HCT116 (cell line): ENCODE results near the gene TBCD. TPM values are rescaled to one million over a fixed set of nuclear protein-coding genes. Genes with fewer than 3 reads are reported as not detected.
A peak's percentile ranks its signal among the peaks of the same experiment; 100 is the strongest.

ENCODE experiments used
- ATAC-seq: fragments of 200-7000 bp; cut with Tn5 transposase; 2 replicates; pipeline ENCODE4 v1.9.1; 2020; ENCODE audit warnings: mild to moderate bottlenecking, moderate library complexity
- BruUV-seq: library from RNA; stranded (reverse); fragments of 400-500 nt; replicated peaks from 2 replicates; lab custom pipeline; 2021; lab: Mats Ljungman, UMichigan
- CTCF ChIA-PET: fragments of 300-600 bp; sonication (Branson Sonifier 250); formaldehyde crosslinking; loops from one replicate; lab custom pipeline; 2021; ENCODE audit warnings: antibody characterized with exemption; lab: Charles Lee
- POLR2A ChIA-PET: fragments of 300-600, 350-600 bp; sonication (Branson Sonifier 250); formaldehyde crosslinking; loops from one replicate; lab custom pipeline; 2021; ENCODE audit warnings: antibody characterized with exemption; lab: Charles Lee
- RAD21 ChIA-PET, 2 experiments: fragments of 300-600 bp; sonication (Branson Sonifier 250); formaldehyde crosslinking; loops; one replicate each; lab custom pipeline; 2023; ENCODE audit warnings: low total read pairs in 2 of 2; ENCODE audit not compliant: uncharacterized antibody in 2 of 2, unreplicated experiment in 2 of 2, low non-redundant PET in 1 of 2; lab: Charles Lee
- DNase-seq: peaks from one replicate; pipeline ENCODE4 v3.0.0-alpha.2; 2010; ENCODE audit warnings: low read depth, low spot score
- H2AFZ ChIP-seq: fragments of 200-600 bp; shearing (Covaris generic), sonication (generic); 2 replicates; pipeline ENCODE4 v1.6.1; 2017; ENCODE audit warnings: low read depth, mixed run types, mixed read lengths, antibody characterized with exemption, low read length; ENCODE audit not compliant: poor library complexity, severe bottlenecking
- H3K27ac ChIP-seq: 2 replicates; pipeline ENCODE4 v1.5.1; 2012; ENCODE audit warnings: low read depth, low read length
- H3K27me3 ChIP-seq: fragments of 200-600 bp; sonication (generic); 2 replicates; pipeline ENCODE4 v1.6.1; 2016; ENCODE audit warnings: mixed run types, low read length, mixed read lengths; ENCODE audit not compliant: insufficient read depth
- H3K36me3 ChIP-seq, 2 experiments: fragments of 200-500 bp in 1 of 2; fragments of 200-600 bp in 1 of 2; sonication (Bioruptor generic) in 1 of 2; sonication (generic) in 1 of 2; 2 replicates each; pipeline versions ENCODE4 v1.5.1 to v1.6.1; 2014 to 2016; ENCODE audit warnings: low read length in 2 of 2, inconsistent platforms in 1 of 2, mixed read lengths in 1 of 2, mixed run types in 1 of 2; ENCODE audit not compliant: insufficient read depth in 2 of 2, control insufficient read depth in 1 of 2
- H3K4me1 ChIP-seq, 2 experiments: fragments of 200-600 bp in 1 of 2; sonication (generic) in 1 of 2; 2 replicates each; pipeline versions ENCODE4 v1.5.1 to v1.6.1; 2012 to 2017; ENCODE audit warnings: low read length in 2 of 2, inconsistent platforms in 1 of 2, mild to moderate bottlenecking in 1 of 2, mixed read lengths in 1 of 2, mixed run types in 1 of 2, moderate library complexity in 1 of 2; ENCODE audit not compliant: insufficient read depth in 2 of 2, control insufficient read depth in 1 of 2
- H3K4me2 ChIP-seq: fragments of 200-600 bp; sonication (generic); 2 replicates; pipeline ENCODE4 v1.6.1; 2017; ENCODE audit warnings: mixed run types, low read length, mixed read lengths
- H3K4me3 ChIP-seq, 2 experiments: fragments of 200-600 bp in 1 of 2; sonication (generic) in 1 of 2; replicated peaks in 1 of 2; 2 replicates each; pipeline ENCODE4 v1.5.1; 2011 to 2016; ENCODE audit warnings: low read length in 2 of 2, control low read depth in 1 of 2, low read depth in 1 of 2, mild to moderate bottlenecking in 1 of 2, mixed read lengths in 1 of 2, mixed run types in 1 of 2
- H3K79me2 ChIP-seq: fragments of 200-600 bp; sonication (generic); 2 replicates; pipeline ENCODE4 v1.6.1; 2017; ENCODE audit warnings: mild to moderate bottlenecking, mixed run types, low read length, moderate library complexity, mixed read lengths; ENCODE audit not compliant: insufficient read depth
- H3K9ac ChIP-seq: fragments of 200-600 bp; sonication (generic); 2 replicates; pipeline ENCODE4 v1.6.1; 2016; ENCODE audit warnings: low read length, mixed read lengths
- H3K9me2 ChIP-seq: fragments of 200-600 bp; sonication (generic), shearing (Covaris generic); 2 replicates; pipeline ENCODE4 v1.6.1; 2017; ENCODE audit warnings: mixed run types, mild to moderate bottlenecking, moderate library complexity; ENCODE audit not compliant: insufficient read depth
- H3K9me3 ChIP-seq, 2 experiments: fragments of 200-500 bp in 1 of 2; fragments of 200-600 bp in 1 of 2; sonication (Bioruptor generic) in 1 of 2; sonication (generic) in 1 of 2; 2 replicates each; pipeline ENCODE4 v1.6.1; 2014 to 2017; ENCODE audit warnings: low read length in 2 of 2, mixed read lengths in 2 of 2, inconsistent platforms in 1 of 2, low read depth in 1 of 2, mild to moderate bottlenecking in 1 of 2, mixed run types in 1 of 2, moderate library complexity in 1 of 2; ENCODE audit not compliant: control insufficient read depth in 1 of 2, insufficient read depth in 1 of 2
- H4K20me1 ChIP-seq: fragments of 200-600 bp; sonication (generic), shearing (Covaris generic); 2 replicates; pipeline ENCODE4 v1.6.1; 2017; ENCODE audit warnings: mixed run types, mild to moderate bottlenecking, moderate library complexity; ENCODE audit not compliant: insufficient read depth
- ATF3 ChIP-seq: IDR thresholded peaks from 2 replicates; pipeline ENCODE4 v1.6.1; 2012
- CTCF ChIP-seq, 3 experiments: fragments of 200-600 bp in 1 of 3; sonication (generic) in 1 of 3; IDR thresholded peaks in 2 of 3; conservative IDR thresholded peaks in 1 of 3; 2 replicates each; pipeline ENCODE4 v1.5.1; 2012 to 2017; ENCODE audit warnings: low read depth in 2 of 3, low read length in 2 of 3, antibody characterized with exemption in 1 of 3, borderline replicate concordance in 1 of 3, control low read depth in 1 of 3, mild to moderate bottlenecking in 1 of 3, mixed read lengths in 1 of 3, mixed run types in 1 of 3, moderate library complexity in 1 of 3; ENCODE audit not compliant: insufficient read depth in 1 of 3
- ELF1 ChIP-seq: IDR thresholded peaks from 2 replicates; pipeline ENCODE4 v1.6.1; 2012; ENCODE audit warnings: low read depth, borderline replicate concordance
- EZH2 ChIP-seq: fragments of 200-600 bp; sonication (generic); IDR thresholded peaks from 2 replicates; pipeline ENCODE4 v1.6.1; 2017; ENCODE audit warnings: antibody characterized with exemption, mixed run types
- EZH2phosphoT487 ChIP-seq: fragments of 200-600 bp; IDR thresholded peaks from 2 replicates; pipeline ENCODE4 v1.6.1; 2018; ENCODE audit warnings: antibody characterized with exemption, borderline replicate concordance
- FOSL1 ChIP-seq: IDR thresholded peaks from 2 replicates; pipeline ENCODE4 v1.6.1; 2012; ENCODE audit warnings: low read depth
- JUND ChIP-seq: IDR thresholded peaks from 2 replicates; pipeline ENCODE4 v1.6.1; 2012
- MAX ChIP-seq: IDR thresholded peaks from 2 replicates; pipeline ENCODE4 v1.6.1; 2012
- POLR2A ChIP-seq: IDR thresholded peaks from 2 replicates; pipeline ENCODE4 v1.7.0; 2011; ENCODE audit warnings: borderline replicate concordance; ENCODE audit not compliant: insufficient read depth, insufficient read length; ENCODE audit errors: extremely low read depth
- POLR2AphosphoS5 ChIP-seq: IDR thresholded peaks from 2 replicates; pipeline ENCODE4 v1.6.1; 2011; ENCODE audit warnings: mild to moderate bottlenecking, low read depth, low read length, moderate library complexity
- RAD21 ChIP-seq: IDR thresholded peaks from 2 replicates; pipeline ENCODE4 v1.6.1; 2012; ENCODE audit warnings: low read depth, mild to moderate bottlenecking
- SIN3A ChIP-seq: IDR thresholded peaks from 2 replicates; pipeline ENCODE4 v1.6.1; 2012; ENCODE audit warnings: low read depth
- SP1 ChIP-seq: IDR thresholded peaks from 2 replicates; pipeline ENCODE4 v1.6.1; 2012; ENCODE audit warnings: low read depth
- TCF7L2 ChIP-seq: IDR thresholded peaks from 2 replicates; pipeline ENCODE4 v1.7.0; 2011; ENCODE audit warnings: borderline replicate concordance, inconsistent platforms; ENCODE audit not compliant: insufficient read depth, insufficient read length; ENCODE audit errors: extremely low read depth
- ZFX ChIP-seq: fragments of 450-650 bp; IDR thresholded peaks from 2 replicates; pipeline ENCODE4 v1.6.1; 2017
- intact Hi-C: fragments of 100-400 bp; cut with micrococcal nuclease; formaldehyde crosslinking; loops from 2 replicates; pipeline ENCODE4 v1.10.0; 2022
- total RNA-seq: library from RNA; stranded (reverse); gene quantifications from one replicate; pipeline ENCODE4 v1.2.1, GENCODE V29; 2021; ENCODE audit not compliant: unreplicated experiment

TBCD gene
- total RNA-seq, 1 experiment from 2014 or later: 152 TPM

- RAD21 ChIA-PET: interaction anchor here (1.0 to 1.2 kb wide), 2 partner anchors 82 to 132 kb away, joined by 3 to 6 read pairs (median 6); no protein-coding TSS in a partner anchor
- H3K4me2 ChIP-seq: no peak overlapping the region
- H3K9ac ChIP-seq: no peak overlapping the region
- H3K9me2 ChIP-seq: no peaks in the 10 kb centered on the region
- no peaks in the 10 kb centered on the region for H3K4me1 ChIP-seq
- TF ChIP-seq RAD21: peak; percentile 100
- no peak for TF ChIP-seq JUND
- no peak for TF ChIP-seq POLR2AphosphoS5
- TF ChIP-seq CTCF (IDR thresholded peaks at IDR 0.05 in 2 of 3, conservative IDR thresholded peaks at IDR 0.05 in 1 of 3; ENCODE audit: borderline replicate concordance in 1 of 3, insufficient read depth in 1 of 3, low read depth in 2 of 3, low read length in 2 of 3): peak; percentile 99
- no peak for TF ChIP-seq SIN3A
- TF ChIP-seq, all 23 proteins: peak for 2
- BruUV-seq: no TSS peak
- Histone ChIP-seq H3K79me2 (peaks cover 31% of the 10 kb centered on the region), H2AFZ (no peak overlapping the region), H3K27me3 (no peaks in the 10 kb centered on the region), H3K4me3 (no peak overlapping the region), H3K36me3 (peaks cover 8 to 19% of the 10 kb centered on the region in 2 experiments; a peak in 3 of 4 replicates), H3K27ac (no peak overlapping the region), H4K20me1 (no peaks in the 10 kb centered on the region), H3K9me3 (no peaks in the 10 kb centered on the region)
- POLR2A ChIA-PET: no interaction called here
- peak; percentile 98 for ATAC-seq
- peak; percentile 36 for DNase-seq
- intact Hi-C loops: loop anchor here (1.0 kb wide), 1 partner anchor 131 kb away; no protein-coding TSS in a partner anchor
- CTCF ChIA-PET: interaction anchor here (0.8 to 2.6 kb wide), 5 partner anchors 11 to 151 kb away, joined by 3 to 26 read pairs (median 4); no protein-coding TSS in a partner anchor
These were observed 30.0 kb downstream of the TBCD start for GRCh38 chr17:82781894-82782274.

- BruUV-seq: no TSS peak
- Histone ChIP-seq H3K4me1 (no peaks in the 10 kb centered on the region), H3K27ac (no peak overlapping the region), H3K9me2 (no peaks in the 10 kb centered on the region), H3K9ac (no peak overlapping the region), H3K27me3 (no peaks in the 10 kb centered on the region), H3K36me3 (peaks cover 7 to 19% of the 10 kb centered on the region in 2 experiments; a peak in 3 of 4 replicates), H3K79me2 (peaks cover 36% of the 10 kb centered on the region), H4K20me1 (no peaks in the 10 kb centered on the region), H3K4me3 (no peak overlapping the region), H3K9me3 (no peaks in the 10 kb centered on the region), H2AFZ (no peak overlapping the region), H3K4me2 (no peak overlapping the region)
- POLR2A ChIA-PET: no interaction called here
- intact Hi-C loops: loop anchor here (1.0 kb wide), 1 partner anchor 131 kb away; no protein-coding TSS in a partner anchor
- no peak for DNase-seq
- CTCF ChIA-PET: no interaction called here
- no peak for ATAC-seq
- RAD21 ChIA-PET: interaction anchor here in 1 of 2 experiments (1.2 kb wide), 1 partner anchor 131 kb away, joined by 6 read pairs; no protein-coding TSS in a partner anchor
- TF ChIP-seq ELF1 (no peak), POLR2A (no peak), ZFX (no peak), EZH2 (no peak), ATF3 (no peak), RAD21 (no peak), EZH2phosphoT487 (no peak), CTCF (IDR thresholded peaks at IDR 0.05 in 2 of 3, conservative IDR thresholded peaks at IDR 0.05 in 1 of 3; ENCODE audit: borderline replicate concordance in 1 of 3, insufficient read depth in 1 of 3, low read depth in 2 of 3, low read length in 2 of 3) (no peak), SP1 (no peak), FOSL1 (no peak), MAX (no peak), TCF7L2 (no peak), SIN3A (no peak)
These were observed 30.9 kb downstream of the TBCD start for GRCh38 chr17:82782657-82783207.
